GM19324 (cell line): ENCODE results near the gene TMC1.

Experiments used
- ATAC-seq: cut with Tn5 transposase; IDR thresholded peaks from one replicate; pipeline ENCODE4 v1.9.1; 2021; ENCODE audit warnings: mild to moderate bottlenecking, moderate library complexity; ENCODE audit not compliant: unreplicated experiment, low FRiP score

TMC1 gene

DNA sequence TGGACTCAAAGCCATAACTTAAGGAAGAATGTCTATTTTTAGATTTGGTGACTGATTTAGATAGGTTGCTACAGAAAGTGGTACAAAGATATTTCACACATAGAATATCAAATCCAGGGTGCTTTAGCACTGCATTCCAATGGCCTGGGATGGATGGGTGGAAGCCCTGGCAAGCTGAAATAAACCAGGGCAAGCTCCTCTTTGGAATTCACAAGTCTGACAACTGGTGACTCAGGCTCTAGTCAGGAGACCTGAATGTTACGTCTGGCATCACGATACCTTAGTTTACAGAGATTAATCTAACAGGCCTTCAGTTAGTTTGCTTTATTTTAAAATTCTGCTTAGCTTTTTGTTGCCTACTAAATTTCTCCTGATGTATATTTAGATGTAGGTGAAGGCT, 144.0 kb downstream of the TMC1 start:
- no peak for ATAC-seq

DNA sequence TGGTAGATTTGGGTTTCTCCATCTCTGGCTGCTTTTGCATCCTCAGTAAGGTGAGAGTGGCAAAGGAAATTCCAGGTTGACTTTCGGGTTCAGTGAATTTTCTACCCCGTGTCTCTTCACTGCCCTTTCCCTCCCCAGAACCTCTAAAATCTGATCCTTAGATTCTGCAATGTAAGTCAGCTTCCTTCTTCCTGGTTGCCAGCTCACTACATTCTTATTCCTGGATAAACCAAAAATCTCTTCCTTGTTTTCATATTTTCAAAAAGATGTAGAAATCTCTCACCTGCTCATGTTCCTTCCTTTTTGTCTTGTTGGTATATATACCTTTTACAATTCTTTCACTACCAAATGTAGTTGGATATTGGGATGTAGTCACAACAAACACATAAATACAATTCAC, 145.8 kb downstream of the TMC1 start:
- ATAC-seq, result no peak

DNA sequence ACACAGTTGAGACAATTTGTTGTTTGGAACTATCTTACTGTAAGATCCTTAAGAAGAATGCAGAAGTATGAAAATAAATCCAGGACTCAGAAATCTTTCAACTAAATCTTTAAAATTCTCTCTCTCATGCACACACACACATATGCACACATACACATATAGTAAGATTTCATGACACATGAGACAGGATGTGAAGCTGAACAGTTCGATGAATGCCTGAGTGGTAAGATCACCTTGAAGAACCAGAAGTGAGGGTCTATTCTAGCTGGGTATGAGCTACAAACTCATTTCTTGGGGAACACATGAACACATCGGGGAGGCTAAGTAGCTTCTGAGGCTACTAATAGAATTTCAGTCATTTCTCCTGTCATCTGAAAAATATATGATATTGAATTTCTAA, 153.6 kb downstream of the TMC1 start:
- no peak for ATAC-seq

DNA sequence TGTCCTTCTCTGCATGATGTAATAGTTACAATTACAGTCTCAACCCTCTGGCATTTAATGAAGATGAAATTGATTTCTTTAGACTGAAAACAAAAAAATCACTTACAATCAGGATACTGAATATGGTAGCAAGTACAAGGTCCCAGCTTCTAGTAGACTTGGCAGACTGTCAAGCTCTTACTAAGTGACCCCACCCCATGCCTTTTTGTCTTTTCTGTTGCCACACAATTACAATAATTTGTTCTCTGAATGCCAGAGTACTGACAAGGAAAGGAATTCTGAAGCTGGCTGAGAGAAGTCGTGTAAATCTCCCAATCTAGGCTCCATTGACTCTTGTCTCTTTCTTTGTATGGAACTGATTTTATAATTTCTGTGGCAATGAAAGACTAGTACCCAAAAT, 154.2 kb downstream of the TMC1 start:
- ATAC-seq, result no peak

DNA sequence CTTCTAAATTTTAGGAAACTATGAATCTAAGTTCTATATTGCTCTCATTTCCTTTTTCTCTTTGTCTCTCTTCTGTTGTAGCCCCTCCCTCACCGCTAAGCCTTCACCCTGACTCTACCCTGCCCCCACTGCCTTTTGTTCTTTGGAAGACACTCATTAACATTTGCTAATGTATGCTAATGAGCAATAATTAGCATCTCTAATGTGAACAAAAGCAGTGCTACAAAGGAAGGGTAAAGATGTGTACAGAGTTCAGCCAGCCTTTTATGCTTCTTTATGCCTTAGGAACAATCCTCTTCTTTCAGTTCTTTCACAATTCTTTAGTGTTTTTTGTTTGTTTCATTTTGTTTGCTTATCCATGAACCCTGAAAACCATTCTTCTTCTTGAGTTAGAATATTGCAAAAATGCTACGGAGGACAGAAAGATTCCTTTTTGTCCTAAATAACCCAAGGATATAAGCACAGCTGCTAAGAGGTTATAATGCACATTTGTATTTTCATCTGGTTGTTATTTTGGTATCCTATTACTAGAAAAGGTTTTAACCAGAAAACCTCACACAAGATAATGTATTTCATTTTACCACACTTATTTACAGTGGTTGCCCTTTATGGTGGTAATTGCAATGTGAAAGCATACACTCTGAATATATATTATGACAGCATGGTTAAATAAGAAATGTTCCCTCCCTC, 159.3 kb downstream of the TMC1 start:
- no peak for ATAC-seq

DNA sequence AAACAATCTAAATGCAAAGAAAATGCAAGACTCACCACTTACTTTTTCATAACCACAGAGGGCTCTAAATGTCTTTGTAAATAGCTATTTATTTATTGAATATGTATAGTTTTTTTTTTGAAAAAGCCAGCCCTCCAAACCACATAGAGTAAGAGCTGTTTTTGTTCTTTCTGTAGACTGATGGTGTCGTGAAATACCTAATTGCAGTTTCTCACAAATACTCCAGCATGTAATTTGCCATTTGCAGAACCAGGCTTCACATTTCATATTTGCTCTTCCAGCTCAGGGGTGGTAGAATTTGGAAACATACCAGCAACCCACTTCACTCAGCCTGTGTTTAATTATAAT, 159.8 kb downstream of the TMC1 start:
- no peak for ATAC-seq

DNA sequence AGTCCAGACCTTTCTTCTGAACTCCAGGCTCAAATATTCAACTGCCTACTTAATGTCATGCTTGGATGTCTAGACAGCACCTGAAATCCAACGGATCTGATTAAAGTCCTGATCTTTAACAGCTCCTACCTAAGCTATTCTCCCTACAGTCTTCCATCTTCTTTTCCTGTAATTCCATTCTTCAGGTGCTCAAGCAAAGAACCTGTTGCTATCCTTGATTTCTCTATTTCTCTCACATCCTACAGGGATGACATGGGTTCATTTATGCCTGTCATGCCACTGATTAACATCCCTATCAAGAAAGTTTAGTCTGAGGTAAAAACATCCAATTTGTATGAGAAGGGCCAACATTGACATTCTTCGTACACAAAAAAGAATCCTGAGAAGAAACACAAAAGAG, 163.2 kb downstream of the TMC1 start:
- no peak for ATAC-seq

DNA sequence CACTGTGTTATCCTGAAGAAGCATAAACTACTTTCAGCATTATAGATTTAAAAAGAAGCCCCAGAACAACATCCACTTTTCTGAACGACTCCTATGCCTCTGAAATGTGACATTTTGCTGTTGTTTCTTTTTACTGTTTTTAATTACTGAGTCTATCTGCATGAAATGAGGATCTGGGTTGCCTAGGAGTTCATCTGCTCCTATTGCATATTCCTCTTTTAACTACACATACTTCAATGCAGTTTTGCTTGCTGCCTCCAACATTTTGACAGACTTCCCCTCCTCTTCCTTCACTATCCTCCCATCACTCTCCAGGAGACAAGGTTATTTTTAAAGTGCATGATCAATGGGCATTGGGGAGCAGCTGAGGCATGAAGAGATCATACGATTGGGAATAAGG, 164.5 kb downstream of the TMC1 start:
- no peak for ATAC-seq

DNA sequence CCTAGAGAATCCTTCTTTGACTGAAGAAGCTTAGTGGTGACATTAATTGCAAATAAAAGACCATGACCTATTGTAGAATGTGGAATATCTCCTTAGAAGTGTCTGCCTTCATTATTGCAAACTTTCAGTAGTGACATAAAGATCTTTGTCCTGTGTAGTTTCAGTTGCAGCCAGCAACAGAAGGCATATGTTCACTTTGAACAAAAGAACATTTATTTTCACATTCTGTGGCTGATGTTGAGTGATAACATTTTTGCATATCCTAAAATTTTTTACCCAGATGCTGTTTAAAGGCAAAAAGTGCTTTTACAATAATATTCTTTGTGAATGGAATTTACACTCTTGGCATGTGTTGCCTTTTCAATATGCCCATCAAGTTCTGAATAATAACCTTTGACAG, 165.9 kb downstream of the TMC1 start:
- ATAC-seq, result no peak

DNA sequence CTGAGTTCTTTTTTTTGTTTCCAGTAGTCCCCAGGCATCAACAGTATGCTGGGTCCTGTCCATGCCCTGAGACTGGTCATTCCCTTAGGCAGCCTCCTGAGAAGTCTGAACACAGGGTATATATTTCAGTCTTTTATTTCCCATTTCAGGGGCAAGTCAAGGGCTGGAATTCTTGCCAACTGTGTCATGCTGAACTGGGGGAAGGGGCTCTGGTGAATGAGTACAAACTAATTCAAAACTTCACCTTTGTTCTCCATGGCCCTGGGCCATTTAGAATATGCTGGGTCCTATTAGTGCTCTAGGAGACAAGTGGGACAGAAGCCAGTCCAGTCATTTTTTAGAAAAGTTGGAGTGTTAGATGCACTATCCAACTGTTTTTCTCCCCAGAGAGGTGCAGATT, 170.3 kb downstream of the TMC1 start:
- no peak for ATAC-seq

DNA sequence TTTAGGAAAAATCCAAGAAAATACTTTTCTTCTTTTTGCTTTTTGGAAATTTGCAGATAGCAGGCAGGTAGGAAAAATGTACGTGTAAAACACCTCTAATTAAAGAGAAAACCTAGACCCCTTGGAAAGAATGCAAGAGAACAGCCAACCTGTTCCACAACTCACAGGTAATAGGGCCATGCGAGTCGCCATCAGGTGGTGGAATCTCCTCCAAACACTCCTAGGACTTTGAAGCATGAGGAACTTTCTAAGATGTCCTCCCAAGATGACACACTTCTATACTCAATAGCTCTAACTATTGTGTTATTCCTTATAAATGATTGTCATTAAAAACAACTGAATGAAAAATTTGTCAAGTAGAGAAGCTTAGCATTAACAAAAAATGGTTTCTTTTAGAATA, 174.0 kb downstream of the TMC1 start:
- no peak for ATAC-seq

DNA sequence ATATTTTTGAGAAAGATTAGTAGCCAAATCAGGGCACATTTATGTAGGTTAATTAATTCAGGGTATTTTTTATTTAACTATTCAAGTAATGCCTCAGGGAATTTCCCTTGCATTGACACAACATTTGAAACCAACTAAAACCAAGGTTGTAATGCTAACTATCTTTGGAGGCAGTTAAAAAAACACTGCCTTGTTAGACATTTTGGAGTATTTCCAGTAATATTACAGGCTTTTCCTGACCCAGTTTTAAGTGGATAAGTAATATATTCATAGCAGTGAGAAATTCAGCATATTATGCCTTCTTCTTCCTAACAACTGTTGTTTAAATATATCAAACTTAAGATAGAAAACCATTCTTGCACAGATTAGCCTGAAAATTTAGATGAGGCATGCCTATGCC, 175.1 kb downstream of the TMC1 start:
- no peak for ATAC-seq

DNA sequence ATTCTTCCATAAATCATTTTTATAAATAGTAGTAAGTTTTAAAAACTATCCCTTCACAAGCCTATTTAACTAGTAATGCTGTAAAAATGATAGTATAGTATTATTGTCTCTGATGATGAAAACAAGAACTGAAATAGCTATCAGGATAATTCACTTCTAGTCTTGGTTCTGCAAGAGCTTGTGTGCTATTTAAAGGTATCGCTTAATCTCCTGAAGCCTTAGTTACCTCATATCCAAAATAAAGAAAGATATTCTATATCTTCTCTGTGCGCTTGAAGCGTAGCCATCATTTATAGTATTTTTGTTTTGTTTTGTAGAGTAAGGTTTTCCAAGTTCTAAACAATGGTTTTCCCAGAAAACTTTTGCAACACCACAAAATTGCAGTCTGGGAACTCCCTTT, 180.1 kb downstream of the TMC1 start:
- no peak for ATAC-seq

DNA sequence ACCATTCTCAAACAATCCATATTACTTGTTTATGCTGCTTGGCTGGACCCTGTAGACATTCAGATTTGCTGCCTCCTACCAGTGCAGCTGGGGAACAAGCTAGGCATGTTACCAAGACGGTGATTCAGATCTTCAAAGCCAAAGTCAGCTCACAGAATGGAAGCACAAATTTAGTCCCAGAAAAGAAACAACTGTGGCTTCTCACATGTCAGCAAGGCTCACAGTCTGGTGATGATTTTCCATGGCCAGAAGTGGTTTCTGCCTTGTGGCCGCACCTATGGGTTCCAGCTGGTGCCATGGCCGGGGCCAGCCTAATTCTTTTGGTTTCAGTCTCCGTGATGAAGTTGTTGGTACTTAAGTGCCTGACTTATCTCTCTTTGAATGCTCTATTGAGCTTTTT, 182.2 kb downstream of the TMC1 start:
- ATAC-seq, result peak; percentile 72

DNA sequence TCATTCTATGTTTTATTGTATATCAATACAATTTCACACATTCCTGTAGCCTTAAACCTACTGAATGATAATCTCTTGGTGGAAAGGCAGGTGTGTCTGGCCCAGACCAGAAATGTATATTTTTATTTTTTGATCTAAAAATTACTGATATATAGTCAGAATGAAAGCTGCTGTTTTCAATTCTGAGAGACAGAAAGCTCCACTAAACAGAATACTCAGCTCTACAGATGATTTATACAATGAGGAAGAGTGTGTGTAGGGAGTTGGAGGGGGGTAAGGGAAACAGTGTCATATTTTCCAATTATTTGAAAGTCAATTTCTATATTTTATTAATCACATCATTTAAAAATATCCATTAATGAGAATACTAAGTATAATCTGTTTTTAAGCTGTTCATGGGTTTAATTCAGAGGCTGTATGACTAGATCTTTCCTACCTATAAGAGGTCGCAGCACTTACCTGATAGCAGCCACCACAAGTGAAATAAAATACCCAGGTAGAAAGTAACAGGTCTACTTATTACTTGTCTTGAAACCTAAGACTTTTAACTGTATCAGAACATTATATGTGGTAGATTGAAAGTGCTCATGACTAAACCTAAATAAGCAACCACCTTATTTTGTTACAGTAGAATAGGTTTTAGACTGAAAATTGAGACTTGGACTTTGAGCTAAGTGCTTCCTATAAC, 183.4 kb downstream of the TMC1 start:
- ATAC-seq, result no peak

DNA sequence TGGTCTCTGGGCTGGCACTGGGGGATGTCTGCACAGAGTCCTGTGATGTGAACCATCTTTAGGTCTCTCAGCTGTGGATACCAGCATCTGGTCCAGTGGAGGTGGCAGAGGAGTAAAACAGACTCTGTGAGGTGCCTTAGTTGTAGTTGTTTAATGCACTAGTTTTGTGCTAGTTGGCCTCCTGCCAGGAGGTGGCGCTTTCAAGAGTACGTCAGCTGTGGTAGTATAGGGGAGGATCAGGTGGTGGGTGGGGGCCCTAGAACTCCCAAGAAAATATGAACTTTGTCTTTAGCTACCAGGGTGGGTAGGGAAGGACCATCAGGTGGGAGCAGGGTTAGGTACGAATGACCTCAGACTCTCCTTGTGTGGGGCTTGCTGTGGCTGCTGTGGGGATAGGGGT, 197.1 kb downstream of the TMC1 start:
- no peak for ATAC-seq

DNA sequence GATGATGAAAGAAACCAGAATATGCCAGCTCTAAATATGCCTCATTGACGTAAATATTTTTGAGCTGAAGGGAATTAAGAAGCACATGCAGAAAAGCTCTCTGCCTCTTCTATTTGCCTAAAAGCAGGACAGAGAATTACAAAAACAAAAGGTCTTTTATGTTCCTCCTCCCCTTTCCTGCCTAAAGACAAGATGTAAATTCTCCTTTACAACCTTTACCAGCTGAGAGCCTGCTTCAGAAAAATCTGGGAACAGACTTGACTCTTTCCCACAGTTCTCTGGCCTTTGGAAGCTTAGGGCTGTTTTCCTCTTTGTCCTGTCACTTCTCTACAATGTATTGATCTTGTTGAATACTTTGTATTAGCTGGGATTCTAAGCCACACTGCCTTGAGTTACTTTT, 199.7 kb downstream of the TMC1 start:
- no peak for ATAC-seq

DNA sequence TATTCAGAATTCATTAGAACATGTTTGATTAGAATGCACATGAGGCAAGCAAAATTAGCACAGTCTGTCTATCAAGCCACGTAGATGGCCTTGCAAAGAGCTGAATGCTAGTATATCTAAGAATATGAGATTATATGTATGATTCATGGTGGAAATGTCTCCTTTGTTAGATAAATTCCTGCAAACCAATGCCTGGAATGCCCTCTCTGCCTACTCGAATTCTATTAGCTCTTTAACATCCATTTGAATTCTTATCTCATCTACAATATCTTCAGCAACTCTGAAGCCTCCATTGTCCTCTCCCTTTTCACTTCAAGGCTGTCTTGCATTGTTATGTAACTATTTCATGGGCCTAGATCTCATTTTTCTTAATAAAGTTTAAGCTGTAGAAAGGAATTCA, 205.5 kb downstream of the TMC1 start:
- no peak for ATAC-seq

DNA sequence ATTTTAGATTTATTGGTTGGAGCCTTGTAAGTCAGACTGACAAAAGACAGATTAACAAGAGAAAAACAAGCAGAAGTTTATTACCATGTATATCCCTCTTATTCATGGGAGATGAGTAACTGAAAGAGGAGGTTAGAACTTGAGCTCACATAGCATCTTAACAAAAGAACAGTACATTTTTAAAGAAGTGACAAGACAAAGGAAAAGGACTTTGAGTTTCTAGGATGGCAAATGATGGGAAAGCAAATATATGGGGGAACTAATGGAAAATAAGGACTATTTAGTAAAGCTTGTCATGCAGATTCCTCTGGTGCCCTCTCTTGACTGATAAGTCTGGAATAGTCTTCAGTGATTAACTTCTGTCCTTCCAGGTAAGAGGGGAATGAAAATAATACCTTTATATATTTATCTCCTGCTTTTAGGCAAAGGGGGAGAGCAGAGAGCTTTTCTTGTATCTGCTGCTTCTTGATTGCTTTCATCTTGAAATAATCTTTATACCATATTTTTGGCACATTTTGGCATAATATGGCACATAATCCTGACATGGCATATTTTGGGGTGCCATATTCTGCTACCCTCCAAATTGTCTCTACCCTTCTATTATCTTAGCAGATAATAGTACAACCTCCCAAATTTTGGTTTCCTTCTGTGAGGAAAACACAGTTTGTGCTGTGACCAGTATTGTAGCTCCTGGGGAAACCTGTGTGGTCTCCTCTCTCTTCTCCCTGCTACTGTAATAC, 206.8 kb downstream of the TMC1 start:
- no peak for ATAC-seq

DNA sequence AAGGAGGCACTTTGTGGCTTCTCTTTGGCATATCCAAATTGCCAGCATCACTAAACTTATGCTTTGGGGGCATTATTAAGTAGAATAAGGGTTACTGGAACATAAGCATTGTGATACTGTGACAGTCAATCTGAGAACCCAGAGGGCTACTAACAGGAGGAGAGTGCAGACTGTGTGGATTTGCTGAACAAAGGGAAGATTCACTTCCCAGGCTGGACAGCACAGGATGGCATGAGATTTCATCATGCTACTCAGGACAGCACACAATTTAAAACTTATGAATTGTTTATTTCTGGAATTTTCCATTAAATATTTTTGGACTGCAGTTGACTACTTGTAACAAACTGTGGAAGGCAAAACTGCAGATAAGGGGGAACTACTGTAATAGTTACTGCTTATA, 212.5 kb downstream of the TMC1 start:
- ATAC-seq, result no peak

DNA sequence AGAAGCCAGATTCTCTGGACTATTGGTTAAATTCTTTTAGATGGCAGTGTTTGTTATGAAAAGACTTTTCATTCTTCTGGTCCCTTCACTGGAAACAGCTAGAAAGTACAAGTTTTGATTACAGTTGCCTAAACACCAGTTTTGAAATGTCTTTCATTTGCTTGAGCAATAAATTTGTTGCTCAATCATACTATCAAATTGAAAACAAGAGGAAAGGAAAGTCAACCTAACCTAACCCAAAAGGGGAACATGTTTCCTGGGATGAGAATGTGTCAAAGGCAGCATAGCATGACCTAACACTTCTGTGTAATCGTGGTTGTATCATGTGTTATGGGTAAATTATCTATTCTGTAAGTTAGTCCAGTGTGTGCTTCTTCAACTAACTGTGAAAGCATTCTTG, 213.2 kb downstream of the TMC1 start:
- no peak for ATAC-seq

DNA sequence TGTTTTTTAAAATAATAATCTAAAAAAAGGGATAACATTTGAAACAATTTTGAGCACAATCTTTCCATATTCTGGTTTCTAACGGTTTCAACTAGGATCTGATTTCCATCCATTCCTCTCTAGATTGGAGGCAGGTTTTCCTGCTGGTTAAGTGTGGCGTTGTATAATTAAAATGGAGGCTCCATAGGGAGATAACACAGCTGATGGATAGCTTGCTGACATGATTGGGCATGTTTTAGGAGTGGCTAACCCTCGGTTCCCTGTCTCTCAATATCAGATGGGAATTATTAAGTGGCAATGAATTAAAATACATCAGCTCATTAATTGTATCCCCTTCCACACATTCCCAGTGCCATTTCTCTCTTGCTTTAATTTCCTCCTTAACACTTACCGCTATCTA, 222.4 kb downstream of the TMC1 start:
- no peak for ATAC-seq
